Esophagus muscularis mucosa (tissue), 4 donors: ENCODE results near the gene CNBP. TPM values are rescaled to one million over a fixed set of nuclear protein-coding genes. Genes with fewer than 3 reads are reported as not detected.
A peak's percentile ranks its signal among the peaks of the same experiment; 100 is the strongest.

Experiments used
- DNase-seq: peaks from one replicate; pipeline ENCODE4 v3.0.0-alpha.2; 2017; ENCODE audit errors: extremely low spot score
- H3K27ac ChIP-seq, 4 donors: fragments of 200-600 bp; sonication (generic); replicated peaks in 1 of 4; 1 replicate in 3 of 4; 2 replicates in 1 of 4; pipeline ENCODE4 v1.5.1; 2016 to 2019; ENCODE audit warnings: mild to moderate bottlenecking in 1 of 4
- H3K27me3 ChIP-seq, 4 donors: fragments of 200-600 bp; sonication (generic); one replicate each; pipeline versions ENCODE4 v1.5.1 to v1.6.0; 2016 to 2019
- H3K36me3 ChIP-seq, 4 donors: fragments of 200-600 bp; sonication (generic); one replicate each; pipeline ENCODE4 v1.5.1; 2016 to 2019
- H3K4me1 ChIP-seq, 4 donors: fragments of 200-600 bp; sonication (generic); one replicate each; pipeline ENCODE4 v1.5.1; 2016 to 2019
- H3K4me3 ChIP-seq, 4 donors: fragments of 200-600 bp; sonication (generic); 1 replicate in 2 of 4; 2 replicates in 2 of 4; pipeline ENCODE4 v1.5.1; 2016 to 2019; ENCODE audit warnings: mild to moderate bottlenecking in 4 of 4, moderate library complexity in 1 of 4
- H3K9me3 ChIP-seq, 4 donors: fragments of 200-600 bp; sonication (generic); 1 replicate in 3 of 4; 2 replicates in 1 of 4; pipeline ENCODE4 v1.5.1; 2016 to 2019
- CTCF ChIP-seq, 3 experiments: fragments of 200-600 bp in 2 of 3; fragments of 450-650 bp in 1 of 3; sonication (generic) in 2 of 3; IDR thresholded peaks; one replicate each; pipeline ENCODE4 v1.5.1; 2017 to 2019; ENCODE audit warnings: antibody characterized with exemption in 3 of 3, mild to moderate bottlenecking in 2 of 3, moderate library complexity in 1 of 3
- EP300 ChIP-seq: sonication (generic); formaldehyde crosslinking; IDR thresholded peaks from one replicate; pipeline ENCODE4 v1.6.1; 2017; ENCODE audit warnings: antibody characterized with exemption
- POLR2A ChIP-seq: fragments of 450-650 bp; IDR thresholded peaks from one replicate; pipeline ENCODE4 v1.6.1; 2017; ENCODE audit warnings: antibody characterized with exemption, moderate library complexity, mild to moderate bottlenecking, low read depth
- POLR2AphosphoS5 ChIP-seq, 2 donors: sonication (generic); formaldehyde crosslinking; IDR thresholded peaks; one replicate each; pipeline ENCODE4 v1.6.1; 2017; ENCODE audit warnings: antibody characterized with exemption in 2 of 2
- WGBS: methylation state at CpG from one replicate; pipeline ENCODE4 v1.1.5; 2018; 5-methylcytosine and 5-hydroxymethylcytosine counted together
- intact Hi-C: fragments of 100-400 bp; cut with DNase I; formaldehyde crosslinking; loops from one replicate; pipeline ENCODE4 v1.15.1; 2023
- total RNA-seq, 4 donors: library from RNA; depleted of rRNA; stranded (reverse); fragments of >200 nt; gene quantifications; one replicate each; pipeline versions ENCODE4 v1.1.0 to v1.2.1, GENCODE V29; 2016

CNBP gene
- total RNA-seq, 4 donors from 2014 or later, result 395 to 523 (median 469) TPM

- 84% methylated on average over 6 of the region's 9 CpGs for WGBS
- H3K36me3 ChIP-seq, result peaks cover 31 to 52% (median 51%) of the 10 kb centered on the region in 4 donors
- peaks cover 0 to 6% (median 2%) of the 10 kb centered on the region in 4 donors for H3K4me1 ChIP-seq
- TF ChIP-seq EP300 (no peak), POLR2AphosphoS5 (IDR thresholded peaks at IDR 0.05) (no peak), CTCF (IDR thresholded peaks at IDR 0.05) (no peak), POLR2A (no peak)
- peak overlapping the region in 1 of 4 donors; percentile 27 for H3K27ac ChIP-seq
- intact Hi-C loops, result no loop called here
- H3K4me3 ChIP-seq, result no peak overlapping the region
- no peaks in the 10 kb centered on the region for H3K9me3 ChIP-seq
- no peaks in the 10 kb centered on the region for H3K27me3 ChIP-seq
- DNase-seq, result no peak
These were observed 56.9 kb downstream of the CNBP start for GRCh38 chr3:129126726-129127280.

- Histone ChIP-seq H3K4me3 (no peak overlapping the region), H3K9me3 (no peaks in the 10 kb centered on the region), H3K27me3 (no peaks in the 10 kb centered on the region), H3K27ac (peak overlapping the region; percentile 88 to 98 (median 94)), H3K36me3 (peaks cover 0 to 19% (median 18%) of the 10 kb centered on the region in 4 donors), H3K4me1 (peaks cover 16 to 25% (median 22%) of the 10 kb centered on the region in 4 donors)
- 66% methylated on average over 5 of the region's 5 CpGs for WGBS
- no peak for TF ChIP-seq CTCF (IDR thresholded peaks at IDR 0.05)
- TF ChIP-seq POLR2AphosphoS5 (IDR thresholded peaks at IDR 0.05), result no peak
- no peak for TF ChIP-seq POLR2A
- TF ChIP-seq EP300, result no peak
- intact Hi-C loops, result no loop called here
- no peak for DNase-seq
These were observed 60.2 kb downstream of the CNBP start for GRCh38 chr3:129123314-129124060.

GRCh38 chr3:129122412-129123011, 61.2 kb downstream of the CNBP start:
- Histone ChIP-seq H3K4me1 (peaks cover 16 to 30% (median 24%) of the 10 kb centered on the region in 4 donors), H3K27ac (peak overlapping the region; percentile 88 to 98 (median 94)), H3K4me3 (peak overlapping the region; percentile 72 to 97 (median 88)), H3K36me3 (peaks cover 0 to 17% (median 11%) of the 10 kb centered on the region in 4 donors), H3K27me3 (no peaks in the 10 kb centered on the region), H3K9me3 (no peaks in the 10 kb centered on the region)
- 47% methylated on average over 10 of the region's 18 CpGs for WGBS
- intact Hi-C loops, result no loop called here
- no peak for DNase-seq
- no peak for TF ChIP-seq EP300
- TF ChIP-seq POLR2A, result no peak
- no peak for TF ChIP-seq POLR2AphosphoS5 (IDR thresholded peaks at IDR 0.05)
- no peak for TF ChIP-seq CTCF (IDR thresholded peaks at IDR 0.05)

- no peak for TF ChIP-seq POLR2A
- no peak for TF ChIP-seq POLR2AphosphoS5 (IDR thresholded peaks at IDR 0.05)
- no peak for TF ChIP-seq EP300
- no peak for TF ChIP-seq CTCF (IDR thresholded peaks at IDR 0.05)
- intact Hi-C loops, result no loop called here
- peaks cover 0 to 12% (median 5%) of the 10 kb centered on the region in 4 donors for H3K36me3 ChIP-seq
- H3K4me1 ChIP-seq, result peaks cover 16 to 31% (median 24%) of the 10 kb centered on the region in 4 donors
- H3K9me3 ChIP-seq, result no peaks in the 10 kb centered on the region
- DNase-seq, result peak; percentile 97
- peak within 1 kb of the TSS; percentile 88 to 98 (median 94) for H3K27ac ChIP-seq
- peak within 1 kb of the TSS; percentile 72 to 97 (median 88) for H3K4me3 ChIP-seq
- H3K27me3 ChIP-seq, result no peaks in the 10 kb centered on the region
- WGBS, result 9% methylated on average over 31 of the region's 60 CpGs
These were observed 61.8 kb downstream of the CNBP start, which contains the start of gene RAB43 for GRCh38 chr3:129121792-129122411. RAB43 (minus strand) TSS chr3:129121804; CDS start chr3:129121489, 315 bp downstream.
